H9 (cell line): Measurements from ENCODE around the gene C7. TPM values are rescaled to one million over a fixed set of nuclear protein-coding genes. Genes with fewer than 3 reads are reported as not detected.

Experiments used
- DNase-seq: peaks from one replicate; pipeline ENCODE4 v3.0.0-alpha.2; 2017
- H2AFZ ChIP-seq: one replicate; pipeline ENCODE4 v1.6.1; 2013; ENCODE audit warnings: mild to moderate bottlenecking, low read length, control low read depth, moderate library complexity
- H2AK5ac ChIP-seq: 2 replicates; pipeline ENCODE4 v1.6.1; 2013; ENCODE audit warnings: low read length, control low read depth, mixed read lengths; ENCODE audit not compliant: insufficient read length
- H2BK120ac ChIP-seq: one replicate; pipeline ENCODE4 v1.6.1; 2013; ENCODE audit warnings: low read depth, mild to moderate bottlenecking, low read length, control low read depth, inconsistent platforms; ENCODE audit not compliant: poor library complexity, severe bottlenecking
- H2BK12ac ChIP-seq: 2 replicates; pipeline ENCODE4 v1.6.1; 2013; ENCODE audit warnings: low read length, control low read depth, mixed read lengths, low read depth; ENCODE audit not compliant: insufficient read length
- H2BK15ac ChIP-seq: 2 replicates; pipeline ENCODE4 v1.6.1; 2013; ENCODE audit warnings: low read depth, low read length, control low read depth
- H2BK20ac ChIP-seq: one replicate; pipeline ENCODE4 v1.6.1; 2013; ENCODE audit warnings: low read depth, mild to moderate bottlenecking, low read length, control low read depth, inconsistent platforms; ENCODE audit not compliant: poor library complexity, severe bottlenecking
- H2BK5ac ChIP-seq: 2 replicates; pipeline ENCODE4 v1.6.1; 2013; ENCODE audit warnings: low read length, control low read depth, mixed read lengths; ENCODE audit not compliant: insufficient read length
- H3K14ac ChIP-seq: 2 replicates; pipeline ENCODE4 v1.6.1; 2013; ENCODE audit warnings: low read length, control low read depth; ENCODE audit not compliant: insufficient read depth
- H3K18ac ChIP-seq: 2 replicates; pipeline ENCODE4 v1.6.1; 2013; ENCODE audit warnings: low read depth, mild to moderate bottlenecking, mixed read lengths, low read length, control low read depth; ENCODE audit not compliant: insufficient read length
- H3K23ac ChIP-seq: 2 replicates; pipeline ENCODE4 v1.6.1; 2013; ENCODE audit warnings: low read length, control low read depth, mixed read lengths, low read depth; ENCODE audit not compliant: insufficient read length
- H3K23me2 ChIP-seq: 2 replicates; pipeline ENCODE4 v1.6.1; 2013; ENCODE audit warnings: low read depth, mild to moderate bottlenecking, mixed read lengths, low read length, control low read depth; ENCODE audit not compliant: insufficient read length, poor library complexity, severe bottlenecking
- H3K27ac ChIP-seq: 2 replicates; pipeline ENCODE4 v1.5.1; 2013; ENCODE audit warnings: low read length, control low read depth, mixed read lengths, low read depth; ENCODE audit not compliant: insufficient read length
- H3K27me3 ChIP-seq: 2 replicates; pipeline ENCODE4 v1.6.1; 2013; ENCODE audit warnings: low read length, control low read depth, inconsistent platforms; ENCODE audit not compliant: insufficient read depth
- H3K4ac ChIP-seq: 2 replicates; pipeline ENCODE4 v1.6.1; 2013; ENCODE audit warnings: low read depth, mild to moderate bottlenecking, control low read depth, inconsistent platforms, low read length, moderate library complexity
- H3K4me1 ChIP-seq: 2 replicates; pipeline ENCODE4 v1.6.1; 2013; ENCODE audit warnings: low read length, control low read depth, inconsistent platforms; ENCODE audit not compliant: insufficient read depth
- H3K4me2 ChIP-seq: 2 replicates; pipeline ENCODE4 v1.6.1; 2013; ENCODE audit warnings: low read length, control low read depth, mixed read lengths; ENCODE audit not compliant: insufficient read length, insufficient read depth
- H3K56ac ChIP-seq: 2 replicates; pipeline ENCODE4 v1.6.1; 2013; ENCODE audit warnings: low read depth, mild to moderate bottlenecking, mixed read lengths, low read length, control low read depth; ENCODE audit not compliant: insufficient read length
- H3K79me1 ChIP-seq: 2 replicates; pipeline ENCODE4 v1.6.1; 2013; ENCODE audit warnings: low read depth, mild to moderate bottlenecking, moderate library complexity, low read length, control low read depth, inconsistent platforms; ENCODE audit not compliant: insufficient read depth, poor library complexity, severe bottlenecking
- H3K79me2 ChIP-seq: 2 replicates; pipeline ENCODE4 v1.6.1; 2013; ENCODE audit warnings: low read length, control low read depth, inconsistent platforms; ENCODE audit not compliant: insufficient read depth
- H3K9ac ChIP-seq: 2 replicates; pipeline ENCODE4 v1.6.1; 2013; ENCODE audit warnings: low read length, control low read depth, mixed read lengths; ENCODE audit not compliant: insufficient read length; ENCODE audit errors: extremely low read depth
- H3K9me3 ChIP-seq: one replicate; pipeline ENCODE4 v1.6.1; 2013; ENCODE audit warnings: low read depth, low read length, inconsistent platforms; ENCODE audit not compliant: control insufficient read depth
- H3T11ph ChIP-seq: one replicate; pipeline ENCODE4 v1.6.1; 2013; ENCODE audit warnings: mild to moderate bottlenecking, low read length, control low read depth, inconsistent platforms
- H4K20me1 ChIP-seq: one replicate; pipeline ENCODE4 v1.6.1; 2013; ENCODE audit not compliant: control insufficient read depth, insufficient read length, insufficient read depth
- H4K5ac ChIP-seq: 2 replicates; pipeline ENCODE4 v1.6.1; 2013; ENCODE audit warnings: low read depth, mild to moderate bottlenecking, mixed read lengths, low read length, control low read depth; ENCODE audit not compliant: insufficient read length
- H4K8ac ChIP-seq: replicated peaks from 2 replicates; pipeline ENCODE4 v1.6.1; 2013; ENCODE audit warnings: low read length, control low read depth, mixed read lengths, low read depth; ENCODE audit not compliant: insufficient read length
- H4K91ac ChIP-seq: 2 replicates; pipeline ENCODE4 v1.6.1; 2013; ENCODE audit warnings: low read depth, mild to moderate bottlenecking, moderate library complexity, mixed read lengths, low read length, control low read depth; ENCODE audit not compliant: insufficient read length
- H3K27ac Mint-ChIP-seq, 3 experiments: 2 replicates in 2 of 3; 3 replicates in 1 of 3; pipeline ENCODE4 v1.8.0; 2020 to 2021; ENCODE audit warnings: mixed read lengths in 3 of 3, mild to moderate bottlenecking in 1 of 3, moderate library complexity in 1 of 3
- H3K27me3 Mint-ChIP-seq: 2 replicates; pipeline ENCODE4 v1.8.0; 2021; ENCODE audit warnings: low read depth, mild to moderate bottlenecking, moderate library complexity, mixed read lengths
- H3K36me3 Mint-ChIP-seq, 3 experiments: 2 replicates in 2 of 3; 3 replicates in 1 of 3; pipeline ENCODE4 v1.8.0; 2020 to 2021; ENCODE audit warnings: low read depth in 3 of 3, mixed read lengths in 3 of 3; ENCODE audit not compliant: insufficient read depth in 1 of 3
- H3K4me1 Mint-ChIP-seq, 2 experiments: 2 replicates each; pipeline ENCODE4 v1.8.0; 2020; ENCODE audit warnings: mixed read lengths in 2 of 2
- H3K4me3 Mint-ChIP-seq, 2 experiments: 2 replicates in 1 of 2; 3 replicates in 1 of 2; pipeline ENCODE4 v1.8.0; 2020 to 2021; ENCODE audit warnings: mild to moderate bottlenecking in 2 of 2, mixed read lengths in 2 of 2, moderate library complexity in 1 of 2
- H3K9me3 Mint-ChIP-seq, 2 experiments: 2 replicates in 1 of 2; 3 replicates in 1 of 2; pipeline ENCODE4 v1.8.0; 2020; ENCODE audit warnings: mild to moderate bottlenecking in 2 of 2, mixed read lengths in 2 of 2, moderate library complexity in 1 of 2
- WGBS: extraction: QIAGEN DNeasy Blood & Tissue Kit; methylation state at CpG from one replicate; pipeline ENCODE4 v1.1.7; 2013; ENCODE audit warnings: missing lambda C conversion rate, low lambda C conversion rate, mixed read lengths; ENCODE audit not compliant: insufficient read length; ENCODE audit errors: extremely low coverage; 5-methylcytosine and 5-hydroxymethylcytosine counted together
- total RNA-seq: library from RNA; stranded (reverse); gene quantifications from 2 replicates; pipeline ENCODE4 v1.2.1, GENCODE V29; 2021
- TF ChIP-seq, protein P1 (sequence below): fragments of 200-600 bp; sonication (generic); conservative IDR thresholded peaks from 3 replicates; pipeline ENCODE4 v1.8.0; 2021; ENCODE audit warnings: antibody characterized with exemption, mild to moderate bottlenecking

C7 gene
- total RNA-seq, 1 experiment from 2014 or later, result 0.52 TPM

DNA sequence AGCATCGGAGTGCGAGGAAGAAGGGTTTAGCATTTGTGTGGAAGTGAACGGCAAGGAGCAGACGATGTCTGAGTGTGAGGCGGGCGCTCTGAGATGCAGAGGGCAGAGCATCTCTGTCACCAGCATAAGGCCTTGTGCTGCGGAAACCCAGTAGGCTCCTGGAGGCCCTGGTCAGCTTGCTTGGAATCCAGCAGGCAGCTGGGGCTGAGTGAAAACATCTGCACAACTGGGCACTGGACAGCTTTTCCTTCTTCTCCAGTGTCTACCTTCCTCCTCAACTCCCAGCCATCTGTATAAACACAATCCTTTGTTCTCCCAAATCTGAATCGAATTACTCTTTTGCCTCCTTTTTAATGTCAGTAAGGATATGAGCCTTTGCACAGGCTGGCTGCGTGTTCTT, 72.1 kb downstream of the C7 start:
- no peak overlapping the region for H2BK5ac ChIP-seq
- no peak overlapping the region for H3K27ac ChIP-seq
- Mint-ChIP-seq H3K4me3 (no peak overlapping the region), H3K36me3 (no peaks in the 10 kb centered on the region), H3K4me1 (peaks cover 0 to 3% of the 10 kb centered on the region in 2 experiments; a peak in 1 of 4 replicates), H3K27me3 (no peaks in the 10 kb centered on the region), H3K27ac (no peak overlapping the region; a peak in 1 of 7 replicates), H3K9me3 (no peaks in the 10 kb centered on the region; a peak in 1 of 5 replicates)
- H3K79me1 ChIP-seq, result no peaks in the 10 kb centered on the region
- no peak overlapping the region for H2BK120ac ChIP-seq
- no peaks in the 10 kb centered on the region for H3K23me2 ChIP-seq
- no peak overlapping the region for H3K23ac ChIP-seq
- no peaks in the 10 kb centered on the region for H3K4me1 ChIP-seq
- H3K14ac ChIP-seq, result no peak overlapping the region
- no peak overlapping the region for H3K56ac ChIP-seq
- H2BK15ac ChIP-seq, result no peak overlapping the region
- no peak for DNase-seq
- no peak overlapping the region for H2AFZ ChIP-seq
- no peak overlapping the region for H4K91ac ChIP-seq
- TF ChIP-seq, protein P1, sequence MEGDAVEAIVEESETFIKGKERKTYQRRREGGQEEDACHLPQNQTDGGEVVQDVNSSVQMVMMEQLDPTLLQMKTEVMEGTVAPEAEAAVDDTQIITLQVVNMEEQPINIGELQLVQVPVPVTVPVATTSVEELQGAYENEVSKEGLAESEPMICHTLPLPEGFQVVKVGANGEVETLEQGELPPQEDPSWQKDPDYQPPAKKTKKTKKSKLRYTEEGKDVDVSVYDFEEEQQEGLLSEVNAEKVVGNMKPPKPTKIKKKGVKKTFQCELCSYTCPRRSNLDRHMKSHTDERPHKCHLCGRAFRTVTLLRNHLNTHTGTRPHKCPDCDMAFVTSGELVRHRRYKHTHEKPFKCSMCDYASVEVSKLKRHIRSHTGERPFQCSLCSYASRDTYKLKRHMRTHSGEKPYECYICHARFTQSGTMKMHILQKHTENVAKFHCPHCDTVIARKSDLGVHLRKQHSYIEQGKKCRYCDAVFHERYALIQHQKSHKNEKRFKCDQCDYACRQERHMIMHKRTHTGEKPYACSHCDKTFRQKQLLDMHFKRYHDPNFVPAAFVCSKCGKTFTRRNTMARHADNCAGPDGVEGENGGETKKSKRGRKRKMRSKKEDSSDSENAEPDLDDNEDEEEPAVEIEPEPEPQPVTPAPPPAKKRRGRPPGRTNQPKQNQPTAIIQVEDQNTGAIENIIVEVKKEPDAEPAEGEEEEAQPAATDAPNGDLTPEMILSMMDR, result no peak
- H3K18ac ChIP-seq, result no peak overlapping the region
- H3K27me3 ChIP-seq, result no peaks in the 10 kb centered on the region
- H3T11ph ChIP-seq, result no peak overlapping the region
- no peak overlapping the region for H4K8ac ChIP-seq
- no peak overlapping the region for H3K4ac ChIP-seq
- no peak overlapping the region for H2BK20ac ChIP-seq
- no peak overlapping the region for H4K5ac ChIP-seq
- H3K4me2 ChIP-seq, result no peak overlapping the region
- no peaks in the 10 kb centered on the region for H3K79me2 ChIP-seq
- no peaks in the 10 kb centered on the region for H4K20me1 ChIP-seq
- no peak overlapping the region for H2AK5ac ChIP-seq
- H2BK12ac ChIP-seq, result no peak overlapping the region
- H3K9me3 ChIP-seq, result no peaks in the 10 kb centered on the region
- H3K9ac ChIP-seq, result no peak overlapping the region
- no CpG with 5 or more reads among the region's 9 CpGs for WGBS
